AG04449 (cell line): Measurements from ENCODE around the gene SYK.

Experiments
- CTCF ChIA-PET: fragments of 350-600 bp; formaldehyde crosslinking; extraction: SDS; loops from one replicate; lab custom pipeline; 2021; ENCODE audit warnings: antibody characterized with exemption; lab: Yijun Ruan, JAX
- POLR2A ChIA-PET: fragments of 400-600, 350-600 bp; formaldehyde crosslinking; extraction: SDS; loops from one replicate; lab custom pipeline; 2020; ENCODE audit warnings: antibody characterized with exemption, inconsistent platforms; lab: Yijun Ruan, JAX
- DNase-seq: peaks from one replicate; pipeline ENCODE4 v3.0.0-alpha.2; 2010; ENCODE audit warnings: low read depth, low spot score
- H3K4me3 ChIP-seq: 2 replicates; pipeline ENCODE4 v1.5.1; 2011; ENCODE audit warnings: low read depth, mild to moderate bottlenecking, control low read depth, low read length
- CTCF ChIP-seq: IDR thresholded peaks from one replicate; pipeline ENCODE4 v1.5.1; 2011; ENCODE audit warnings: mild to moderate bottlenecking, moderate library complexity, low read length, control low read depth, inconsistent platforms; ENCODE audit not compliant: insufficient read depth; ENCODE audit errors: missing control alignments

Gene SYK

GRCh38 chr9:90888941-90889340 lies 87.3 kb downstream of the SYK start:
- H3K4me3 ChIP-seq: no peak overlapping the region
- ChIA-PET CTCF (interaction anchor here (1.3 kb wide), 1 partner anchor 9 kb away, joined by 3 read pairs; no protein-coding TSS in a partner anchor), POLR2A (no interaction called here)
- DNase-seq: no peak
- no peak for TF ChIP-seq CTCF

- ChIA-PET POLR2A (no interaction called here), CTCF (interaction anchor here (0.8 to 1.5 kb wide), 4 partner anchors 11 to 748 kb away, joined by 3 to 4 read pairs (median 4); no protein-coding TSS in a partner anchor)
- peak; percentile 0 for TF ChIP-seq CTCF
- no peak overlapping the region for H3K4me3 ChIP-seq
- DNase-seq: no peak
Measured at GRCh38 chr9:90890146-90890810, 88.7 kb downstream of the SYK start.

- TF ChIP-seq CTCF: no peak
- POLR2A ChIA-PET: no interaction called here
- CTCF ChIA-PET: interaction anchor here (0.9 to 1.5 kb wide), 5 partner anchors 12 to 749 kb away, joined by 3 to 4 read pairs (median 3); no protein-coding TSS in a partner anchor
- DNase-seq: no peak
- no peak overlapping the region for H3K4me3 ChIP-seq
Measured at GRCh38 chr9:90891308-90892040, 89.9 kb downstream of the SYK start.

- H3K4me3 ChIP-seq: no peak overlapping the region
- CTCF ChIA-PET: interaction anchor here (1.0 kb wide), 1 partner anchor 23 kb away, joined by 3 read pairs; no protein-coding TSS in a partner anchor
- POLR2A ChIA-PET: no interaction called here
- TF ChIP-seq CTCF: no peak
- DNase-seq: no peak
Measured at GRCh38 chr9:90892918-90893317, 91.3 kb downstream of the SYK start.

- POLR2A ChIA-PET: no interaction called here
Measured at GRCh38 chr9:90893706-90894105, 92.1 kb downstream of the SYK start.

More at GRCh38 chr9:90893706-90894105, 92.1 kb downstream of the SYK start:
- no peak for TF ChIP-seq CTCF
- H3K4me3 ChIP-seq: no peak overlapping the region
- no peak for DNase-seq
- CTCF ChIA-PET: no interaction called here
